NB4 (cell line): ENCODE results near the gene SLC25A47.
"Not testable (repeated sequence)": the region's sequence is repeated elsewhere in the genome, so short reads cannot be mapped to it uniquely, and the experiment has no call there.

ENCODE experiments used
- DNase-seq: peaks from one replicate; pipeline ENCODE4 v3.0.0; 2010; ENCODE audit warnings: low read depth
- H3K4me3 ChIP-seq: one replicate; pipeline ENCODE4 v1.5.1; 2011; ENCODE audit warnings: mild to moderate bottlenecking, low read depth, low read length, moderate library complexity
- MYC ChIP-seq: IDR thresholded peaks from 2 replicates; pipeline ENCODE4 v1.6.1; 2011; ENCODE audit warnings: low read depth, low read length
- POLR2A ChIP-seq: IDR thresholded peaks from 2 replicates; pipeline ENCODE4 v1.6.1; 2011; ENCODE audit warnings: mild to moderate bottlenecking; ENCODE audit not compliant: insufficient read length; ENCODE audit errors: extremely low read depth
- TF ChIP-seq, protein P1 (sequence below): IDR thresholded peaks from one replicate; pipeline ENCODE4 v1.5.1; 2012; ENCODE audit warnings: low read depth, low read length
- TF ChIP-seq, protein P2 (sequence below): IDR thresholded peaks from 2 replicates; pipeline ENCODE4 v1.6.1; 2011; ENCODE audit warnings: low read depth, low read length

The SLC25A47 gene

DNA sequence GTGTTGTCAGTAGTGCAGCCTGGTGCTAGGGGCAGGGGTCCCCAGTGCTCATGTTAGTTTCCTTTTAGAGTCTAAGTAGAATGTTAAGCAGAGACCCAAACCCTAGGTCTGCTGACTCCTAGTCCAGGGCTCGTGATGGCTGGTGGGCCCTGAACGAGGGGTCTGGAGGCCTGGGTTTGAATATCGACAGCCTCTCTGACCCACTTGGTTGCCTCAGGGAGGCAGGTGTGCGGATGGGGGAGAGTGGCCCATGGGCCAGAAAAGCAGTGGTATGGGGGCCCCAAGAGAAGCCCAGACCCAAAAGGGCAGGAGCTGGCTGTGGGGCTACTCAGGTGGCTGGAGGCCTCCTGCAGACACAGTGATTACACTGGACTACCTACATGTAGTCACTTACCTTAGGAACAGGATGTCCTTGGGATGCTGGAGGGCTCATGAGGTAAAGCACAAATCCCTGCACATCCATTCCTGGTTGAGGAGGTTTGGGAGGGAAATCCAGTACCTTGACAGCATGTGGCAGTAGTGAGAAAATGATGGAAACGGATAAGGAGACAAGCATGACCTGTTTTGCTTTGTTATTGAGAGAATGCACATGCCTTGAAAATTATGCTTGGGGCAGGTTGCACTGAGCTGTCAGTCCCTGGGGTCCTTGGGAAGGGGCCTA lies 15.2 kb upstream of the SLC25A47 start:
- no peak overlapping the region for H3K4me3 ChIP-seq
- DNase-seq = no peak
- TF ChIP-seq POLR2A (no peak), MYC (no peak)
- TF ChIP-seq, protein P1, sequence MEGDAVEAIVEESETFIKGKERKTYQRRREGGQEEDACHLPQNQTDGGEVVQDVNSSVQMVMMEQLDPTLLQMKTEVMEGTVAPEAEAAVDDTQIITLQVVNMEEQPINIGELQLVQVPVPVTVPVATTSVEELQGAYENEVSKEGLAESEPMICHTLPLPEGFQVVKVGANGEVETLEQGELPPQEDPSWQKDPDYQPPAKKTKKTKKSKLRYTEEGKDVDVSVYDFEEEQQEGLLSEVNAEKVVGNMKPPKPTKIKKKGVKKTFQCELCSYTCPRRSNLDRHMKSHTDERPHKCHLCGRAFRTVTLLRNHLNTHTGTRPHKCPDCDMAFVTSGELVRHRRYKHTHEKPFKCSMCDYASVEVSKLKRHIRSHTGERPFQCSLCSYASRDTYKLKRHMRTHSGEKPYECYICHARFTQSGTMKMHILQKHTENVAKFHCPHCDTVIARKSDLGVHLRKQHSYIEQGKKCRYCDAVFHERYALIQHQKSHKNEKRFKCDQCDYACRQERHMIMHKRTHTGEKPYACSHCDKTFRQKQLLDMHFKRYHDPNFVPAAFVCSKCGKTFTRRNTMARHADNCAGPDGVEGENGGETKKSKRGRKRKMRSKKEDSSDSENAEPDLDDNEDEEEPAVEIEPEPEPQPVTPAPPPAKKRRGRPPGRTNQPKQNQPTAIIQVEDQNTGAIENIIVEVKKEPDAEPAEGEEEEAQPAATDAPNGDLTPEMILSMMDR = no peak
- TF ChIP-seq, protein P2, sequence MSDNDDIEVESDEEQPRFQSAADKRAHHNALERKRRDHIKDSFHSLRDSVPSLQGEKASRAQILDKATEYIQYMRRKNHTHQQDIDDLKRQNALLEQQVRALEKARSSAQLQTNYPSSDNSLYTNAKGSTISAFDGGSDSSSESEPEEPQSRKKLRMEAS = no peak

DNA sequence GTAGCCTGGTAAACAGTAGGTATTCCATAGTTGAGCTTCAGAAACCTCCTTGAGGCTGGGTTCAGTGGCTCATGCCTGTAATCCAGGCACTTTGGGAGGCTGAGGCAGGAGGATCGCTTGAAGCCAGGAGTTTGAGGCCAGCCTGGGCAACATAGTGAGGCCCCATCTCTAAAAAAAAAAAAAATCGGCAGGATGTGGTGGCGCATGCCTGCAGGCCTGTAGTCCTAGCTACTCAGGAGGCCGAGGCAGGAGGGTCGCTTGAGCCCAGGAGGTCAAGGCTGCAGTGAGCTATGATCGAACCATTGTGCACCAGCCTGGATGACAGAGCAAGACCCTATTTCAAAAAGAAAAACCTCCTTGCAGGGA lies 14.7 kb upstream of the SLC25A47 start:
- H3K4me3 ChIP-seq, DNase-seq: not testable (repeated sequence)

DNA sequence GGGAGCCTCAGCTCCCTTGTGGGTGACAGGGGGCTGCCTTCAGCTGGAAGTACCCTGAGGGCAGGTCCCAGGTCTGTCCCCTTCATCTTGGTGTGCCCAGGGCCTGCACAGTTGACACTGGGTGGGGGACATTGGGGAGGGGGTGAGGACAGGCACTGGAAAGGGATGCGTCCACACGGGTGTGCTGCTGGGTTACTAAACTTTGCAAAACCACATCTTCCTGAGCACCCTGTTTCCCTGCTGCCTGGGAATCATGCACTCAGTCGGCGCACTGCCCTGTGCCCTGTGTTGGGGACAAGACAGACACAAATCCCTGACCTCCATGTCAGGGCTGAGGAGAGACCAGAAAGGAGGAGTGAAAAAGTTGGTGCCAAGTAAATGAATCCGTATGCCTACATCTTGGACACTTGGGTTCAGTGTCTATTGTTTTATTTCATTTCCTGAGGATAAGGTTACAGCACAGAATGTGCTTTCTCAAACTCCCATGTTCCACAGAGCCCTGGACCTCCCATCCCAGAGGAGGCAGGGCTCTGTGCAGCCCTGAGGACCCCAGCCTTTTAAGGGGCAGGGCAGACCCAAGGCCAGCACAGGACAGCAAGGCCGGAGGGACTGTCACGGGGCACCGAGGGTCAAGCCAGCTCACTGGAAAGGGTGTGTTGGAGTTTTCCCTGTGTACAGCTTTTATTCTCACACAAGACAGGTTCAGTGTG lies 14.0 kb upstream of the SLC25A47 start:
- DNase-seq = no peak
- no peak overlapping the region for H3K4me3 ChIP-seq
- TF ChIP-seq, protein P1 = no peak
- TF ChIP-seq MYC (no peak), POLR2A (no peak)

GRCh38 chr14:100312110-100312876 lies 10.8 kb upstream of the SLC25A47 start:
- DNase-seq = peak; percentile 64
- not testable (repeated sequence) for H3K4me3 ChIP-seq

GRCh38 chr14:100312877-100313400 lies 10.2 kb upstream of the SLC25A47 start:
- TF ChIP-seq, protein P2 = no peak
- TF ChIP-seq POLR2A (no peak), MYC (no peak)
- TF ChIP-seq, protein P1 = no peak
- DNase-seq = no peak
- H3K4me3 ChIP-seq = no peak overlapping the region

DNA sequence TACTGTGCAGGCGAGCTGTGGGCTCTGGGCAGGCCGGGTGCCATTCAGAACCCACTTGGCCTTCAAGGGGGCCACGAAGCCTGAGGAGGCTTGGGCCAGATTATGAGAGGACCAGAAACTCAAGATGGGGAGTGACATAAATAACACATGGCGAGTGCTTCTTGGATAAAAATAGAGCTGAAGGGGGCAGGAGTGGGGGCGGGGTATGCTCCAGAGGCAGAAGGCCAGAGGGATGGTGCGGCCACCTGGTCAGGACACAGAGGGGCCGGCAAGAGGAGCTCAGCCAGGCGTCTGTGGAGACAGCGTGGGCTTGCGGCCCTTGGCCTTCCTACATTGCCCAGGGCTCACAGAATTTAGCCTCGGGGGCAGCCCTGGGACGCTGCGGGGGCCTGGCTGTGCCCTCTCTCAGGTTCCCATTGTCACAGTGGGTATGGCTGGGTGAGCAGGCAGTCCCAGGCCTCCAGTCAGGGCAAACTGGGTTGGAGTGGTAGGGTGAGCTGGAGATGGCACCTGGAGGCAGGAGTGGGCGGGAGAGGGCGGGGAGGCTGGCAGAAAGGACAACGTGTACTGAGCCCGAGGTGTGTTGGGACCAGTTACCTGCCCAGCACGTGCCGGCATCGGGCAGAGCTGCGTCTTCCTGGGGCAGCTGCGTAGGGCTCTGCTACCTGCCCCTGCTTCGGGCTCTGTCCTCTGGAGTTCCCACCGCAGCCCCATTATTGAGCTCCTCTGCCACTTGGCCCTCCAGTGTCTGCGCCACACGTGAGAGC lies 9.5 kb upstream of the SLC25A47 start:
- no peak for DNase-seq

DNA sequence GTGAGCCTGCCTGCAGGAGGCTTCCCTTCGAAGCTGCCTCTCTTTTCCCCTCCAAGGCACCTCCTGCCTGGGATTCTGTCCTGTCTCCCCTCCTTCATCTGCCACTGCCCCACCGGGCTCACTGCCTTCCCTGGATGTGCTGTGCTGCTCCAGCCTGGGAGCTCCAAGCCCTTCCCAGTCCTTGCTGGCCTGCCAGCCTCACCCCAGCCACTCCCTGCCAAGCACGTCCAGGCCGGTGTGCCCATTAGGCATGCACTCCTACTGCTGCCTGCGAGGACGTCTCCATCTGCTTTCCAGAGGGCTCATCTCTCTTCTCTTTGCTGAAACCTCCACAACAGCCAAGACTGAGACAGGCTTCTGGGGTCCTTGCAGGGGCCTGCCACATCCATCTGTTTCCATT lies 8.4 kb upstream of the SLC25A47 start:
- TF ChIP-seq POLR2A (no peak), MYC (no peak)
- TF ChIP-seq, protein P2 = no peak
- TF ChIP-seq, protein P1 = no peak
- H3K4me3 ChIP-seq = no peak overlapping the region
- no peak for DNase-seq

More for the DNA sequence above, 9.5 kb upstream of the SLC25A47 start:
- TF ChIP-seq, protein P2 = no peak
- no peak overlapping the region for H3K4me3 ChIP-seq
